ENCODE results near the gene BBS12.

- TF ChIP-seq CTCF (conservative IDR thresholded peaks at IDR 0.05 in 1 of 2, IDR thresholded peaks at IDR 0.05 in 1 of 2; ENCODE audit: low read depth in 1 of 2, low read length in 2 of 2) (no peak), EZH2 (IDR thresholded peaks at IDR 0.05; ENCODE audit: low read length, missing control alignments) (no peak)
These were observed 52.6 kb downstream of the BBS12 start for GRCh38 chr4:122785099-122785498.

Measured in fibroblast of lung (primary cell).